Neural cell (in vitro differentiated cells): ENCODE results near the gene ODF4. TPM values are rescaled to one million over a fixed set of nuclear protein-coding genes. Genes with fewer than 3 reads are reported as not detected.

Source experiments
- H2AFZ ChIP-seq: fragments of 200-600, 300-800 bp; sonication (generic), shearing (Covaris generic); 2 replicates; pipeline ENCODE4 v1.6.0; 2014; ENCODE audit warnings: low read depth, mild to moderate bottlenecking, antibody characterized with exemption, low read length, moderate library complexity
- H3F3A ChIP-seq: fragments of 200-600 bp; shearing (Covaris generic); 2 replicates; pipeline ENCODE4 v1.6.1; 2016; ENCODE audit warnings: mild to moderate bottlenecking, moderate library complexity, mixed read lengths, antibody characterized with exemption, low read length; ENCODE audit not compliant: insufficient read depth, poor library complexity, severe bottlenecking
- H3K27ac ChIP-seq: fragments of 200-600, 300-800 bp; sonication (generic), shearing (Covaris generic); 2 replicates; pipeline ENCODE4 v1.5.1; 2014; ENCODE audit warnings: mild to moderate bottlenecking, low read length, moderate library complexity
- H3K27me3 ChIP-seq: fragments of 300-800, 200-600 bp; sonication (generic), shearing (Covaris generic); 2 replicates; pipeline ENCODE4 v1.6.0; 2014; ENCODE audit warnings: mild to moderate bottlenecking, low read depth, low read length, moderate library complexity; ENCODE audit not compliant: insufficient read depth
- H3K36me3 ChIP-seq: fragments of 300-800, 200-600 bp; sonication (generic), shearing (Covaris generic); 2 replicates; pipeline ENCODE4 v1.5.1; 2014; ENCODE audit warnings: mild to moderate bottlenecking, antibody characterized with exemption, low read length, moderate library complexity; ENCODE audit not compliant: insufficient read depth
- H3K4me2 ChIP-seq: fragments of 300-800, 200-600 bp; sonication (generic), shearing (Covaris generic); 2 replicates; pipeline ENCODE4 v1.6.0; 2014; ENCODE audit warnings: mild to moderate bottlenecking, low read length
- H3K4me3 ChIP-seq: fragments of 300-800, 200-600 bp; sonication (generic), shearing (Covaris generic); 2 replicates; pipeline ENCODE4 v1.5.1; 2014; ENCODE audit warnings: mild to moderate bottlenecking, low read length, moderate library complexity
- H3K79me2 ChIP-seq: fragments of 200-600 bp; shearing (Covaris generic); replicated peaks from 2 replicates; pipeline ENCODE4 v1.6.0; 2014; ENCODE audit warnings: mild to moderate bottlenecking, low read length, moderate library complexity; ENCODE audit not compliant: insufficient read depth
- H3K9ac ChIP-seq: fragments of 300-800, 200-600 bp; sonication (generic), shearing (Covaris generic); 2 replicates; pipeline ENCODE4 v1.6.1; 2016; ENCODE audit warnings: mild to moderate bottlenecking, low read length, mixed read lengths
- H3K9me2 ChIP-seq: fragments of 200-600 bp; shearing (Covaris generic); 2 replicates; pipeline ENCODE4 v1.6.1; 2016; ENCODE audit warnings: mild to moderate bottlenecking, low read length, mixed read lengths; ENCODE audit not compliant: insufficient read depth
- H3K9me3 ChIP-seq: fragments of 200-600, 300-800 bp; sonication (generic), shearing (Covaris generic); 2 replicates; pipeline ENCODE4 v1.6.1; 2016; ENCODE audit warnings: mild to moderate bottlenecking, mixed run types, low read length, moderate library complexity, mixed read lengths
- H4K20me1 ChIP-seq: fragments of 200-600 bp; shearing (Covaris generic); 2 replicates; pipeline ENCODE4 v1.6.1; 2016; ENCODE audit warnings: mild to moderate bottlenecking, mixed run types; ENCODE audit not compliant: insufficient read depth
- CTCF ChIP-seq: fragments of 450-650 bp; IDR thresholded peaks from 2 replicates; pipeline ENCODE4 v1.5.1; 2014; ENCODE audit warnings: antibody characterized with exemption, mild to moderate bottlenecking, moderate library complexity; ENCODE audit not compliant: poor library complexity, severe bottlenecking
- EP300 ChIP-seq: fragments of 450-650 bp; conservative IDR thresholded peaks from 2 replicates; pipeline ENCODE4 v1.6.1; 2014; ENCODE audit warnings: antibody characterized with exemption, mild to moderate bottlenecking, moderate library complexity; ENCODE audit not compliant: poor library complexity, severe bottlenecking
- EZH2 ChIP-seq: fragments of 200-600, 300-800 bp; shearing (Covaris generic), sonication (generic); IDR thresholded peaks from 2 replicates; pipeline ENCODE4 v1.6.1; 2014; ENCODE audit warnings: antibody characterized with exemption, low read length, borderline replicate concordance, mild to moderate bottlenecking; ENCODE audit not compliant: insufficient read depth, poor library complexity, severe bottlenecking
- MXI1 ChIP-seq: fragments of 450-650 bp; conservative IDR thresholded peaks from 2 replicates; pipeline ENCODE4 v1.6.1; 2014; ENCODE audit warnings: antibody characterized with exemption, mild to moderate bottlenecking; ENCODE audit not compliant: poor library complexity, severe bottlenecking
- POLR2AphosphoS5 ChIP-seq: IDR thresholded peaks from 2 replicates; pipeline ENCODE4 v1.6.1; 2012
- RAD21 ChIP-seq: fragments of 450-650 bp; conservative IDR thresholded peaks from 2 replicates; pipeline ENCODE4 v1.6.1; 2014; ENCODE audit warnings: antibody characterized with exemption, mild to moderate bottlenecking, moderate library complexity
- REST ChIP-seq: IDR thresholded peaks from 2 replicates; pipeline ENCODE4 v1.6.1; 2012; ENCODE audit warnings: borderline replicate concordance
- SMC3 ChIP-seq: fragments of 450-650 bp; conservative IDR thresholded peaks from 2 replicates; pipeline ENCODE4 v1.6.1; 2014; ENCODE audit warnings: antibody characterized with exemption, mild to moderate bottlenecking, moderate library complexity; ENCODE audit not compliant: poor library complexity
- TAF1 ChIP-seq: IDR thresholded peaks from 2 replicates; pipeline ENCODE4 v1.6.1; 2012; ENCODE audit warnings: low read depth
- polyA plus RNA-seq: library from polyadenylated mRNA; depleted of rRNA; stranded (reverse); fragments of >200 nt; gene quantifications from 2 replicates; pipeline ENCODE4 v1.2.3, GENCODE V29; 2014

The ODF4 gene
- polyA plus RNA-seq, 1 donor from 2014 or later = not detected

- H3F3A ChIP-seq = no peaks in the 10 kb centered on the region
- H3K4me3 ChIP-seq = no peak overlapping the region
- no peak overlapping the region for H3K9ac ChIP-seq
- no peaks in the 10 kb centered on the region for H3K9me3 ChIP-seq
- no peak overlapping the region for H2AFZ ChIP-seq
- TF ChIP-seq CTCF = no peak
- no peak for TF ChIP-seq SMC3
- TF ChIP-seq MXI1 = no peak
- TF ChIP-seq RAD21 = no peak
- no peak for TF ChIP-seq EZH2
- no peak for TF ChIP-seq TAF1
- no peak for TF ChIP-seq REST
- no peak for TF ChIP-seq EP300
- no peak for TF ChIP-seq POLR2AphosphoS5
- H3K9me2 ChIP-seq = no peaks in the 10 kb centered on the region
- H3K79me2 ChIP-seq = no peaks in the 10 kb centered on the region
- no peak overlapping the region for H3K4me2 ChIP-seq
- no peak overlapping the region for H3K27ac ChIP-seq
- H4K20me1 ChIP-seq = no peaks in the 10 kb centered on the region
- no peaks in the 10 kb centered on the region for H3K27me3 ChIP-seq
- no peaks in the 10 kb centered on the region for H3K36me3 ChIP-seq
Observed at GRCh38 chr17:8341456-8341855, 1.8 kb downstream of the ODF4 start.

GRCh38 chr17:8345052-8345690 lies 5.5 kb downstream of the ODF4 start:
- no peaks in the 10 kb centered on the region for H3K9me3 ChIP-seq
- no peak overlapping the region for H3K27ac ChIP-seq
- H3K9ac ChIP-seq = no peak overlapping the region
- H3K36me3 ChIP-seq = no peaks in the 10 kb centered on the region
- H3K9me2 ChIP-seq = no peaks in the 10 kb centered on the region
- H3F3A ChIP-seq = no peaks in the 10 kb centered on the region
- H2AFZ ChIP-seq = no peak overlapping the region
- no peak overlapping the region for H3K4me2 ChIP-seq
- H3K79me2 ChIP-seq = no peaks in the 10 kb centered on the region
- no peaks in the 10 kb centered on the region for H4K20me1 ChIP-seq
- TF ChIP-seq EP300 (no peak), RAD21 (no peak), POLR2AphosphoS5 (no peak), MXI1 (no peak), CTCF (no peak), EZH2 (no peak), REST (no peak), SMC3 (no peak), TAF1 (no peak)
- no peaks in the 10 kb centered on the region for H3K27me3 ChIP-seq
- no peak overlapping the region for H3K4me3 ChIP-seq
